ENCODE results near the gene TRPV4.
"Not testable (repeated sequence)": the region's sequence is repeated elsewhere in the genome, so short reads cannot be mapped to it uniquely, and the experiment has no call there.

TRPV4 gene

GRCh38 chr12:109858764-109859163 is 25.6 kb upstream of the TRPV4 start:
- TF ChIP-seq CTCF (IDR thresholded peaks at IDR 0.05; ENCODE audit: low read depth, low read length, missing control alignments), result no peak
- no peak overlapping the region for H3K4me3 ChIP-seq (replicated peaks; ENCODE audit: low read depth, low read length)
- DNase-seq (ENCODE audit: extremely low read depth, low read depth), result no peak

GRCh38 chr12:109857715-109858114 is 24.5 kb upstream of the TRPV4 start:
- H3K4me3 ChIP-seq (replicated peaks; ENCODE audit: low read depth, low read length), result no peak overlapping the region
- TF ChIP-seq CTCF (IDR thresholded peaks at IDR 0.05; ENCODE audit: low read depth, low read length, missing control alignments), result no peak
- no peak for DNase-seq (ENCODE audit: extremely low read depth, low read depth)

GRCh38 chr12:109855377-109855776 is 22.2 kb upstream of the TRPV4 start:
- H3K4me3 ChIP-seq (replicated peaks; ENCODE audit: low read depth, low read length), result no peak overlapping the region
- DNase-seq (ENCODE audit: extremely low read depth, low read depth), result no peak
- TF ChIP-seq CTCF (IDR thresholded peaks at IDR 0.05; ENCODE audit: low read depth, low read length, missing control alignments), result no peak

- DNase-seq (ENCODE audit: extremely low read depth, low read depth); H3K4me3 ChIP-seq (replicated peaks; ENCODE audit: low read depth, low read length): not testable (repeated sequence)
These were observed 17.3 kb upstream of the TRPV4 start for GRCh38 chr12:109850518-109850917.

- no peak for DNase-seq (ENCODE audit: extremely low read depth, low read depth)
- H3K4me3 ChIP-seq (replicated peaks; ENCODE audit: low read depth, low read length), result no peak overlapping the region
- no peak for TF ChIP-seq CTCF (IDR thresholded peaks at IDR 0.05; ENCODE audit: low read depth, low read length, missing control alignments)
These were observed 14.0 kb upstream of the TRPV4 start for GRCh38 chr12:109847142-109847735.

- TF ChIP-seq CTCF (IDR thresholded peaks at IDR 0.05; ENCODE audit: low read depth, low read length, missing control alignments), result no peak
- H3K4me3 ChIP-seq (replicated peaks; ENCODE audit: low read depth, low read length), result no peak overlapping the region
- DNase-seq (ENCODE audit: extremely low read depth, low read depth), result no peak
These were observed 12.6 kb upstream of the TRPV4 start for GRCh38 chr12:109845824-109846205.

- DNase-seq (ENCODE audit: extremely low read depth, low read depth), result no peak
- TF ChIP-seq CTCF (IDR thresholded peaks at IDR 0.05; ENCODE audit: low read depth, low read length, missing control alignments), result peak; percentile 99
- no peak overlapping the region for H3K4me3 ChIP-seq (replicated peaks; ENCODE audit: low read depth, low read length)
These were observed 12.0 kb upstream of the TRPV4 start for GRCh38 chr12:109844983-109845823.
